ENCODE measurements around the gene ARHGAP45.

- TF ChIP-seq EZH2 (IDR thresholded peaks at IDR 0.05; ENCODE audit: borderline replicate concordance, low read length) (no peak), CTCF (IDR thresholded peaks at IDR 0.05; ENCODE audit: low read length) (no peak)
Measured at GRCh38 chr19:1066251-1066747, 668 bp upstream of the ARHGAP45 start.

Measured in OCI-LY1 (cell line).